PC-9 (cell line): ENCODE data around the gene EDNRB.

Experiments
- EZH2 ChIP-seq: fragments of 200-600 bp; sonication (generic); IDR thresholded peaks from 2 replicates; pipeline ENCODE4 v1.8.0; 2017; ENCODE audit warnings: antibody characterized with exemption, low read depth
- TF ChIP-seq, protein P1 (sequence below): fragments of 200-600 bp; sonication (generic); conservative IDR thresholded peaks from 2 replicates; pipeline ENCODE4 v1.6.1; 2017; ENCODE audit warnings: mixed run types, antibody characterized with exemption, mild to moderate bottlenecking, moderate library complexity

DNA sequence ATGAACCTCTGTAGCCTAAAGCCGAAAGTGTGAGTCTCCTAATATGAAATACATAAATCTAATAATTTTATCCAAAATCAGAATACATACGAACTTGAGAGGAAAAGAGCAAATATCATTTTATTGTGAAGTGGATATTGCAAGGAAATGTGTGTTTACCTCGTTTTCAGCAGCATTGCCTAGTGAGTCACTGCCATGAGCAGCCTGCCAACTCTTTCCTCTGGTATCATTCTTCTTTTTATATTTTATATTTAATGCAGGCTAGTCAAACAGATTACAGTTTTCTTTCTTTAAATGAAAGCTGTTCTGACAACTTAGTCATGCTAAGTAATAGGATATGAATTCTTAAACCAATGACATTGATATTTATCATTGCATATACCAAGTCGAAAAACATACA, 44.2 kb downstream of the EDNRB start:
- TF ChIP-seq, protein P1, sequence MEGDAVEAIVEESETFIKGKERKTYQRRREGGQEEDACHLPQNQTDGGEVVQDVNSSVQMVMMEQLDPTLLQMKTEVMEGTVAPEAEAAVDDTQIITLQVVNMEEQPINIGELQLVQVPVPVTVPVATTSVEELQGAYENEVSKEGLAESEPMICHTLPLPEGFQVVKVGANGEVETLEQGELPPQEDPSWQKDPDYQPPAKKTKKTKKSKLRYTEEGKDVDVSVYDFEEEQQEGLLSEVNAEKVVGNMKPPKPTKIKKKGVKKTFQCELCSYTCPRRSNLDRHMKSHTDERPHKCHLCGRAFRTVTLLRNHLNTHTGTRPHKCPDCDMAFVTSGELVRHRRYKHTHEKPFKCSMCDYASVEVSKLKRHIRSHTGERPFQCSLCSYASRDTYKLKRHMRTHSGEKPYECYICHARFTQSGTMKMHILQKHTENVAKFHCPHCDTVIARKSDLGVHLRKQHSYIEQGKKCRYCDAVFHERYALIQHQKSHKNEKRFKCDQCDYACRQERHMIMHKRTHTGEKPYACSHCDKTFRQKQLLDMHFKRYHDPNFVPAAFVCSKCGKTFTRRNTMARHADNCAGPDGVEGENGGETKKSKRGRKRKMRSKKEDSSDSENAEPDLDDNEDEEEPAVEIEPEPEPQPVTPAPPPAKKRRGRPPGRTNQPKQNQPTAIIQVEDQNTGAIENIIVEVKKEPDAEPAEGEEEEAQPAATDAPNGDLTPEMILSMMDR: no peak
- no peak for TF ChIP-seq EZH2
